ENCODE results near the gene BAIAP2. TPM values are rescaled to one million over a fixed set of nuclear protein-coding genes. Genes with fewer than 3 reads are reported as not detected.

The BAIAP2 gene
- polyA plus RNA-seq, 3 donors = 8.6 to 17.0 (median 11.2) TPM

DNA sequence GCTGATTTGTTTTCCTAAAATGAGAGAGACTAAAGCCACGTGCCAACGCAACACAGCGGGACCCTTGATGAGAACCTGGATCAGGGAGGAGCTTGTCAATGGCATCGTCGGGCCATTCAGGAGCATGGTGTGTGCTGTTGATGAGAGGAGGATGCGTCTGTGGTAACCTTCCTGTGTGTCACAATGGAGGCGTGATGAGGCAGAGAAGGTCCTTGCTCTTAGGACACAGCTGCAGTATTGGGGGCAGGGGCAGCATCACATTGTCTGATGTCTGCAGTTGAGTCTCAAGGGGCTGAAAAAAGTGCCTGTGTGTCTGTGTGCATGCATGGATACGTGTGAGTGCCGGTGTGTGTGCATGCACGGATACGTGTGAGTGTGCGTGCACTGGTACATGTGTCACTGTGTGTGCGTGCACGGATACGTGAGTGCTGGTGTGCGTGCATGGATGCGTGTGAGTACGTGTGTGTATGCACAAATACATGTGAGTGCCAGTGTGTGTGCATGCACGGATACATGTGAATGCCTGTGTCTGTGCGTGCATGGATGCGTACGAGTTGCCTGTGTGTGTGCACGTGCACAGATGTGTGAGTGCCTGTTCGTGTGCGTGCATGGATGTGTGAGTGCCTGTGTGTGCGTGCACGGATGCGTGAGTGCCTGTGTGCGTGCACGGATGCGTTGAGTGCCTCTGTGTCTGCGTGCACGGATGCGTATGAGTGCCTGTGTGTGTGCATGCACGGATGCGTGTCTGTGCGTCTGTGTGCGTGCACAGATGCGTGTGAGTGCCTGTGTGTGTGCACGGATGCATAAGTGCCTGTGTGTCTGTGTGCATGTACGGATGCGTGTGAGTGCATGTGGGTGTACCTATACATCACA, 39.3 kb downstream of the BAIAP2 start:
- DNase-seq = no peak
- Mint-ChIP-seq H3K27me3 (ENCODE audit: low read depth in 3 of 3) (peaks cover 7 to 11% (median 8%) of the 10 kb centered on the region in 3 donors), H3K9me3 (no peaks in the 10 kb centered on the region), H3K4me1 (peaks cover 5% of the 10 kb centered on the region), H3K27ac (no peak overlapping the region), H3K4me3 (no peak overlapping the region), H3K36me3 (no peaks in the 10 kb centered on the region)
- Histone ChIP-seq H3K9ac (ENCODE audit: insufficient read depth, low read length, poor library complexity, severe bottlenecking) (no peak overlapping the region), H3K27ac (ENCODE audit: low read depth in 1 of 2, low read length in 2 of 2) (no peak overlapping the region), H3K9me3 (replicated peaks in 1 of 2; ENCODE audit: control insufficient read depth in 1 of 2, insufficient read depth in 1 of 2, low read length in 2 of 2) (no peaks in the 10 kb centered on the region), H3K36me3 (replicated peaks in 1 of 2; ENCODE audit: control insufficient read depth in 1 of 2, insufficient read depth in 2 of 2, low read length in 2 of 2) (no peaks in the 10 kb centered on the region), H3K4me1 (ENCODE audit: control insufficient read depth in 1 of 2, insufficient read depth in 2 of 2, low read length in 2 of 2) (no peaks in the 10 kb centered on the region), H3K79me2 (ENCODE audit: insufficient read depth, low read length) (no peaks in the 10 kb centered on the region), H3K27me3 (ENCODE audit: control insufficient read depth in 2 of 2, insufficient read depth in 2 of 2, low read length in 2 of 2) (no peaks in the 10 kb centered on the region), H2AFZ (ENCODE audit: insufficient read depth, low read depth, low read length, poor library complexity, severe bottlenecking) (no peak overlapping the region), H3K4me3 (replicated peaks in 1 of 3; ENCODE audit: low read depth in 2 of 3, low read length in 3 of 3) (no peak overlapping the region), H3K4me2 (replicated peaks; ENCODE audit: extremely low read depth, low read length, poor library complexity, severe bottlenecking) (no peak overlapping the region), H4K20me1 (ENCODE audit: insufficient read depth, low read length) (peaks cover 5% of the 10 kb centered on the region)
- TF ChIP-seq, protein P1, sequence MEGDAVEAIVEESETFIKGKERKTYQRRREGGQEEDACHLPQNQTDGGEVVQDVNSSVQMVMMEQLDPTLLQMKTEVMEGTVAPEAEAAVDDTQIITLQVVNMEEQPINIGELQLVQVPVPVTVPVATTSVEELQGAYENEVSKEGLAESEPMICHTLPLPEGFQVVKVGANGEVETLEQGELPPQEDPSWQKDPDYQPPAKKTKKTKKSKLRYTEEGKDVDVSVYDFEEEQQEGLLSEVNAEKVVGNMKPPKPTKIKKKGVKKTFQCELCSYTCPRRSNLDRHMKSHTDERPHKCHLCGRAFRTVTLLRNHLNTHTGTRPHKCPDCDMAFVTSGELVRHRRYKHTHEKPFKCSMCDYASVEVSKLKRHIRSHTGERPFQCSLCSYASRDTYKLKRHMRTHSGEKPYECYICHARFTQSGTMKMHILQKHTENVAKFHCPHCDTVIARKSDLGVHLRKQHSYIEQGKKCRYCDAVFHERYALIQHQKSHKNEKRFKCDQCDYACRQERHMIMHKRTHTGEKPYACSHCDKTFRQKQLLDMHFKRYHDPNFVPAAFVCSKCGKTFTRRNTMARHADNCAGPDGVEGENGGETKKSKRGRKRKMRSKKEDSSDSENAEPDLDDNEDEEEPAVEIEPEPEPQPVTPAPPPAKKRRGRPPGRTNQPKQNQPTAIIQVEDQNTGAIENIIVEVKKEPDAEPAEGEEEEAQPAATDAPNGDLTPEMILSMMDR (IDR thresholded peaks at IDR 0.05) = no peak
- intact Hi-C loops (cut with micrococcal nuclease) = no loop called here
- WGBS (ENCODE audit: insufficient coverage) = 93% methylated on average over 42 of the region's 42 CpGs

DNA sequence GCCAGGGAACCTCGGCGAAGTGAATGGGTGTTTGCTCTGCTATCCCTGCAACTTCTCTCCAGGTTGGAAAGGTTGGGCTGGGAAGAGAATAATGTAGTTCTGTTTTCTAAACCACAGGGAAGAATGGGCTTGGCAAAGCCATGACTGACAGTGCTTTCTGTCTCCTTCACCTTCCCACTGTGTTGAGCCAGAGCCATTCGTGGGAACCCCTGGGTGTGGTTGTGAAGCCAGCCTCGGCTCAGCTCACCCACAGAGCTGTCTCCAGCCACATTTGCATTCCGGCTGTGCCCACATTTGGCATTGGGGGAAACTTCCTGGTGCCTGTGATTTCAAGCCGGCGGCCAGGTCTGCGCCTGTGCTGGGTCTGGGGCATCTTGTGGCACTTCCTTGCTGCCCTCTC, 39.9 kb downstream of the BAIAP2 start:
- Mint-ChIP-seq H3K36me3 (no peaks in the 10 kb centered on the region), H3K27ac (no peak overlapping the region), H3K4me1 (peaks cover 5% of the 10 kb centered on the region), H3K27me3 (ENCODE audit: low read depth in 3 of 3) (peaks cover 7 to 11% (median 8%) of the 10 kb centered on the region in 3 donors), H3K9me3 (no peaks in the 10 kb centered on the region), H3K4me3 (no peak overlapping the region)
- H3K4me2 ChIP-seq (replicated peaks; ENCODE audit: extremely low read depth, low read length, poor library complexity, severe bottlenecking) = no peak overlapping the region
- intact Hi-C loops (cut with micrococcal nuclease) = no loop called here
- 71% methylated on average over 6 of the region's 8 CpGs for WGBS (ENCODE audit: insufficient coverage)
- TF ChIP-seq, protein P1 (IDR thresholded peaks at IDR 0.05) = no peak
- no peak for DNase-seq
- H4K20me1 ChIP-seq (ENCODE audit: insufficient read depth, low read length) = peaks cover 5% of the 10 kb centered on the region
- H3K27me3 ChIP-seq (ENCODE audit: control insufficient read depth in 2 of 2, insufficient read depth in 2 of 2, low read length in 2 of 2) = no peaks in the 10 kb centered on the region
- no peaks in the 10 kb centered on the region for H3K36me3 ChIP-seq (replicated peaks in 1 of 2; ENCODE audit: control insufficient read depth in 1 of 2, insufficient read depth in 2 of 2, low read length in 2 of 2)
- H2AFZ ChIP-seq (ENCODE audit: insufficient read depth, low read depth, low read length, poor library complexity, severe bottlenecking) = no peak overlapping the region
- no peaks in the 10 kb centered on the region for H3K9me3 ChIP-seq (replicated peaks in 1 of 2; ENCODE audit: control insufficient read depth in 1 of 2, insufficient read depth in 1 of 2, low read length in 2 of 2)
- H3K4me3 ChIP-seq (replicated peaks in 1 of 3; ENCODE audit: low read depth in 2 of 3, low read length in 3 of 3) = no peak overlapping the region
- H3K27ac ChIP-seq (ENCODE audit: low read depth in 1 of 2, low read length in 2 of 2) = no peak overlapping the region
- no peaks in the 10 kb centered on the region for H3K79me2 ChIP-seq (ENCODE audit: insufficient read depth, low read length)
- no peaks in the 10 kb centered on the region for H3K4me1 ChIP-seq (ENCODE audit: control insufficient read depth in 1 of 2, insufficient read depth in 2 of 2, low read length in 2 of 2)
- H3K9ac ChIP-seq (ENCODE audit: insufficient read depth, low read length, poor library complexity, severe bottlenecking) = no peak overlapping the region
